ENCODE measurements around the gene BOLA2B.

The BOLA2B gene

GRCh38 chr16:30157214-30157613 lies 36.3 kb downstream of the BOLA2B start:
- Histone ChIP-seq H3K27me3 (ENCODE audit: insufficient read depth, poor library complexity, severe bottlenecking) (no peaks in the 10 kb centered on the region), H3K9me3 (ENCODE audit: severe bottlenecking) (no peaks in the 10 kb centered on the region), H3K27ac (ENCODE audit: poor library complexity, severe bottlenecking) (no peak overlapping the region), H3K36me3 (ENCODE audit: low read depth) (no peaks in the 10 kb centered on the region), H3K4me3 (ENCODE audit: severe bottlenecking) (no peak overlapping the region), H3K4me1 (ENCODE audit: insufficient read depth, poor library complexity, severe bottlenecking) (no peaks in the 10 kb centered on the region)
- ATAC-seq (ENCODE audit: low read depth), result no peak
- no peak for TF ChIP-seq CTCF (IDR thresholded peaks at IDR 0.05; ENCODE audit: poor library complexity, severe bottlenecking)
- no peak for DNase-seq (ENCODE audit: low spot score)

- H3K27me3 ChIP-seq (ENCODE audit: insufficient read depth, poor library complexity, severe bottlenecking), result no peaks in the 10 kb centered on the region
- ATAC-seq (ENCODE audit: low read depth) (no peak), DNase-seq (ENCODE audit: low spot score) (no peak)
- H3K9me3 ChIP-seq (ENCODE audit: severe bottlenecking), result no peaks in the 10 kb centered on the region
- no peaks in the 10 kb centered on the region for H3K36me3 ChIP-seq (ENCODE audit: low read depth)
- H3K4me1 ChIP-seq (ENCODE audit: insufficient read depth, poor library complexity, severe bottlenecking), result no peaks in the 10 kb centered on the region
- no peak for TF ChIP-seq CTCF (IDR thresholded peaks at IDR 0.05; ENCODE audit: poor library complexity, severe bottlenecking)
- no peak overlapping the region for H3K27ac ChIP-seq (ENCODE audit: poor library complexity, severe bottlenecking)
- no peak overlapping the region for H3K4me3 ChIP-seq (ENCODE audit: severe bottlenecking)
Observed at GRCh38 chr16:30155188-30155587, 38.3 kb downstream of the BOLA2B start.

- Histone ChIP-seq H3K27ac (ENCODE audit: poor library complexity, severe bottlenecking) (no peak overlapping the region), H3K4me1 (ENCODE audit: insufficient read depth, poor library complexity, severe bottlenecking) (no peaks in the 10 kb centered on the region), H3K4me3 (ENCODE audit: severe bottlenecking) (no peak overlapping the region), H3K9me3 (ENCODE audit: severe bottlenecking) (peaks cover 6% of the 10 kb centered on the region), H3K36me3 (ENCODE audit: low read depth) (no peaks in the 10 kb centered on the region), H3K27me3 (ENCODE audit: insufficient read depth, poor library complexity, severe bottlenecking) (no peaks in the 10 kb centered on the region)
- DNase-seq (ENCODE audit: low spot score), result no peak
- TF ChIP-seq CTCF (IDR thresholded peaks at IDR 0.05; ENCODE audit: poor library complexity, severe bottlenecking), result no peak
- ATAC-seq (ENCODE audit: low read depth), result no peak
Observed at GRCh38 chr16:30152517-30152916, 40.9 kb downstream of the BOLA2B start.

GRCh38 chr16:30151091-30151490 lies 42.4 kb downstream of the BOLA2B start:
- H3K27ac ChIP-seq (ENCODE audit: poor library complexity, severe bottlenecking), result no peak overlapping the region
- H3K4me3 ChIP-seq (ENCODE audit: severe bottlenecking), result no peak overlapping the region
- H3K27me3 ChIP-seq (ENCODE audit: insufficient read depth, poor library complexity, severe bottlenecking), result no peaks in the 10 kb centered on the region
- H3K9me3 ChIP-seq (ENCODE audit: severe bottlenecking), result peaks cover 6% of the 10 kb centered on the region
- no peak for TF ChIP-seq CTCF (IDR thresholded peaks at IDR 0.05; ENCODE audit: poor library complexity, severe bottlenecking)
- ATAC-seq (ENCODE audit: low read depth) (no peak), DNase-seq (ENCODE audit: low spot score) (no peak)
- H3K36me3 ChIP-seq (ENCODE audit: low read depth), result no peaks in the 10 kb centered on the region
- no peaks in the 10 kb centered on the region for H3K4me1 ChIP-seq (ENCODE audit: insufficient read depth, poor library complexity, severe bottlenecking)

- no peaks in the 10 kb centered on the region for H3K36me3 ChIP-seq (ENCODE audit: low read depth)
- peaks cover 6% of the 10 kb centered on the region for H3K9me3 ChIP-seq (ENCODE audit: severe bottlenecking)
- DNase-seq (ENCODE audit: low spot score) (no peak), ATAC-seq (ENCODE audit: low read depth) (no peak)
- H3K27me3 ChIP-seq (ENCODE audit: insufficient read depth, poor library complexity, severe bottlenecking), result no peaks in the 10 kb centered on the region
- H3K4me1 ChIP-seq (ENCODE audit: insufficient read depth, poor library complexity, severe bottlenecking), result no peaks in the 10 kb centered on the region
- no peak overlapping the region for H3K27ac ChIP-seq (ENCODE audit: poor library complexity, severe bottlenecking)
- H3K4me3 ChIP-seq (ENCODE audit: severe bottlenecking), result no peak overlapping the region
- TF ChIP-seq CTCF (IDR thresholded peaks at IDR 0.05; ENCODE audit: poor library complexity, severe bottlenecking), result no peak
Observed at GRCh38 chr16:30149250-30149930, 44.1 kb downstream of the BOLA2B start.
